T-helper 17 cell (primary cell): Measurements from ENCODE around the gene ANKS1B. TPM values are rescaled to one million over a fixed set of nuclear protein-coding genes. Genes with fewer than 3 reads are reported as not detected.

Source experiments
- ATAC-seq: fragments of 150-1000 bp; cut with Tn5 transposase; 2 replicates; pipeline ENCODE4 v1.10.0; 2021; ENCODE audit warnings: mild to moderate bottlenecking, moderate library complexity
- DNase-seq, 3 donors: peaks; one replicate each; pipeline versions ENCODE4 v3.0.0 to v3.0.0-alpha.2; 2020 to 2021
- H3K9me3 ChIP-seq: one replicate; pipeline ENCODE4 v1.7.0; 2013; ENCODE audit warnings: low read length, mild to moderate bottlenecking; ENCODE audit not compliant: control insufficient read depth, poor library complexity, severe bottlenecking
- H3K27ac Mint-ChIP-seq: one replicate; pipeline ENCODE4 v1.8.0; 2022; ENCODE audit warnings: mild to moderate bottlenecking, moderate library complexity, mixed read lengths
- H3K27me3 Mint-ChIP-seq: one replicate; pipeline ENCODE4 v1.8.0; 2022; ENCODE audit warnings: mixed read lengths
- H3K36me3 Mint-ChIP-seq: one replicate; pipeline ENCODE4 v1.8.0; 2022; ENCODE audit warnings: low read depth, mixed read lengths
- H3K4me1 Mint-ChIP-seq: one replicate; pipeline ENCODE4 v1.8.0; 2022; ENCODE audit warnings: mild to moderate bottlenecking, mixed read lengths
- H3K4me3 Mint-ChIP-seq: one replicate; pipeline ENCODE4 v1.8.0; 2022; ENCODE audit warnings: mild to moderate bottlenecking, moderate library complexity, mixed read lengths
- total RNA-seq, 4 donors: library from RNA in 2 of 4; stranded (reverse) in 2 of 4; gene quantifications; one replicate each; pipeline ENCODE4 v1.2.3 and lab custom pipeline; 2022 to 2026

The ANKS1B gene
- total RNA-seq, 2 donors from 2014 or later: 0.35 to 1.2 TPM

DNA sequence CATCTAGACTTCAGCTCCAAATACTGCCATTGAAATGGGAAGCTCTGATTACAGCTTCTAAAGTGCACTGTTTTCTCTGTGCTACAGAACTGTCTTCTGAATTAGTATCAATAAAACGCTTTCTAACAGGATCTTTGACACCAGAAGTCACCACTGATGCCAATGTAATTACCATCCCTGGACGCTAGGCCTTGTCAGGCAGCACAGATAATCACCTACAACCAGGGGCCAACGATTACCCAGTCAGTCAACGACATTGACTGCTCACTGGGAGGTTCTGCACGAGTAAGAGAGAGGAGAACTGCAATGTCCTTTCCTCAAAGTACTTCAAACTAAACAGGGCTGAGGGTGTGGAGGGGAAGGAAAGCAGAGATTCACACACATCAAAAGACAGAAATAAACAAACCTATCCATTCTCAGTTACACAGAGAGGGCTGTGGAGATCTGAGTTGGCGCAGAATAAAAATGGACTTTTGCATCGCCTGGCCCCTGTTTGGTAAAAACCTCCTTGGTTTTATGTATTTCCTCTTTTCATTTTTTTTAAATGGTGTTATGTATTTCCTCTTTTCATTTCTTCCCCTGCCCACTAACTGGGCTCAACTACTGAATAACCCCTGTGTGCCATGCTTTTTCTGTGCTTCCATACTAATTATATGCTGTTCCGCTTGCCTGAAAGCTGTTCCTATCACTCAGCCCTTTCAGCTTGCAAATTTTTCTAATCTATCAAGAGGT is 847.4 kb downstream of the ANKS1B start:
- H3K4me3 Mint-ChIP-seq: no peak overlapping the region
- no peak for DNase-seq
- H3K9me3 ChIP-seq: no peaks in the 10 kb centered on the region
- no peak overlapping the region for H3K27ac Mint-ChIP-seq
- no peaks in the 10 kb centered on the region for H3K27me3 Mint-ChIP-seq
- no peaks in the 10 kb centered on the region for H3K36me3 Mint-ChIP-seq
- H3K4me1 Mint-ChIP-seq: no peaks in the 10 kb centered on the region
- no peak for ATAC-seq

GRCh38 chr12:99136516-99136915 is 848.2 kb downstream of the ANKS1B start:
- ATAC-seq: no peak
- H3K36me3 Mint-ChIP-seq: no peaks in the 10 kb centered on the region
- H3K27me3 Mint-ChIP-seq: no peaks in the 10 kb centered on the region
- H3K27ac Mint-ChIP-seq: no peak overlapping the region
- no peaks in the 10 kb centered on the region for H3K4me1 Mint-ChIP-seq
- DNase-seq: no peak
- H3K9me3 ChIP-seq: no peaks in the 10 kb centered on the region
- H3K4me3 Mint-ChIP-seq: no peak overlapping the region

DNA sequence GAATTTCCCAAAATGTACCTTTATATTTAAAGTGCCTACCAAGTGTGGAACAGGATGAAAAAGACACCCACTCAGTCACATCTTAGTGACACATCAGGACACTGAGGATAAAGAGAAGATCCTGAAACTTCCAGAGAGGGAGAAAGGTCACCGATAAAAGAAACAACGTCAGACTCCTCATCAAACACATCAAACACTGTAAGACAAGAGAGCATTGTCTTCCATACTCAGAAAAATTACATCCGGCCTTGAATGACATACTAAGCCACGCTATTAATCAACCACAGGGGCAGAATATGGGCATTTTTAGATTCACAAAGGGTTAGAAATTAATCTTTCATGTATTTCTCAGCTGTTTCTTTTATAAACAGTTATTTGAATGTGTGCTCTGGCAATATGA is 849.4 kb downstream of the ANKS1B start:
- DNase-seq (no peak), ATAC-seq (no peak)
- H3K27me3 Mint-ChIP-seq: no peaks in the 10 kb centered on the region
- H3K4me1 Mint-ChIP-seq: no peaks in the 10 kb centered on the region
- H3K4me3 Mint-ChIP-seq: no peak overlapping the region
- H3K9me3 ChIP-seq: no peaks in the 10 kb centered on the region
- H3K27ac Mint-ChIP-seq: no peak overlapping the region
- H3K36me3 Mint-ChIP-seq: no peaks in the 10 kb centered on the region

DNA sequence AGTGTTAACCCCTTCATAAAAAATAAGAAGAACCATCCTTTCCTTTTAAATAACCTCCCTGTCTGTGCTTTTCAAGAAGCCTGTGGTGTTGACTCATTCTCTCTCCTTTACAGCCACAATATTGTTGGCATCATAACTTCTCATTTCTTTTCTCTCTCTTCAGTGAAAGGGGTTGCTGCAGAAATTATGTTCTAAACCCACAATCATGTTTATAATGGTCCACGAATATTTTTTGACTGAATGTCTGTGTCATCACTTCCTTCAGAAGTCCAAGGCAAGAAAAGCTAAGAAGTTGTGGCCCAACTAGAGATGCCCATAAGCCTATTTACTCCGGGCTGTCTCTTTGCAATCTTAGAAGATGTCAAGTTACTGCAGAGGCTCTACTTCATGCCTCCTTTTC is 851.3 kb downstream of the ANKS1B start:
- H3K27me3 Mint-ChIP-seq: no peaks in the 10 kb centered on the region
- H3K9me3 ChIP-seq: no peaks in the 10 kb centered on the region
- H3K4me1 Mint-ChIP-seq: no peaks in the 10 kb centered on the region
- no peaks in the 10 kb centered on the region for H3K36me3 Mint-ChIP-seq
- no peak overlapping the region for H3K4me3 Mint-ChIP-seq
- no peak overlapping the region for H3K27ac Mint-ChIP-seq
- DNase-seq: no peak
- no peak for ATAC-seq

GRCh38 chr12:99131751-99132199 is 853.0 kb downstream of the ANKS1B start:
- H3K4me3 Mint-ChIP-seq: no peak overlapping the region

DNA sequence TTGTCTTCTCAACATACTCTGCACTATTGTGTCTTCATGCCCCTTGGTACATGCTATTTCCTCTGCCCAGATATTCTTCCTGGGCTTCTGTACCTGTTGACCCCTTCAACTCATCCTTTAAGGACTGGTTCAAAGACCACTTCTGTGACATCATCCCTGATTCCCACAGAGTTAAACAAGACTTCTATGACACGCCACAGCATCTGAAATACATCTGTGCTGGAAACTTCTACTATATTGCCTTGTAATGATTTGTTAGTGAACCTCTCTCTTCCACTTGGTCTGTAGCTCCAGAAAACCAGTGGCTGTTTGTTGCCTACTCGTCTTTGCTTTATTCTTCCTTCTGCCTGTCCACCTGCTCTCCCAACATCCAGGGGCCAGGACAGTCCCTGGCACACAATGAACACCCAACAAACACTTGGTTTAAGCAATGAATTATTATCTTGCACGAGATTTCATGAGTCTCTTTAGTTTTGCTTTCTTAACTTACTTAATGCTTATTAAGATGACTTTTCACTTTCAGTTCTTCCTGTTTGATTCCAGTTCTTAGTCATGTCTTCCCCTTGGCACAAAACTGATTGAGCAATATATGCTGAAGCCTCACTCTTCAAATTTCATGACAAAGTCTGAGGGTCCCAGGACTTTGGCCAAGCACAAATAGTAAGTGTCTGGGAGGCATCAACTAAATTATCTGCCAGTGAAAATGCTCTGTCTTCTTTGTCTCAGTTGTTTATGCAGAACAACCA is 853.8 kb downstream of the ANKS1B start:
- DNase-seq: no peak
- Mint-ChIP-seq H3K27me3 (no peaks in the 10 kb centered on the region), H3K4me3 (no peak overlapping the region), H3K27ac (no peak overlapping the region), H3K36me3 (no peaks in the 10 kb centered on the region), H3K4me1 (no peaks in the 10 kb centered on the region)
- no peak for ATAC-seq
- H3K9me3 ChIP-seq: no peaks in the 10 kb centered on the region

More at GRCh38 chr12:99131751-99132199, 853.0 kb downstream of the ANKS1B start:
- no peaks in the 10 kb centered on the region for H3K9me3 ChIP-seq
- Mint-ChIP-seq H3K4me1 (no peaks in the 10 kb centered on the region), H3K27ac (no peak overlapping the region), H3K36me3 (no peaks in the 10 kb centered on the region), H3K27me3 (no peaks in the 10 kb centered on the region)
- no peak for ATAC-seq
- DNase-seq: no peak

GRCh38 chr12:99128246-99128802 is 856.4 kb downstream of the ANKS1B start:
- no peak for ATAC-seq
- H3K4me3 Mint-ChIP-seq: no peak overlapping the region
- no peak for DNase-seq
- no peaks in the 10 kb centered on the region for H3K9me3 ChIP-seq
- H3K36me3 Mint-ChIP-seq: no peaks in the 10 kb centered on the region
- no peaks in the 10 kb centered on the region for H3K4me1 Mint-ChIP-seq
- H3K27me3 Mint-ChIP-seq: no peaks in the 10 kb centered on the region
- no peak overlapping the region for H3K27ac Mint-ChIP-seq

DNA sequence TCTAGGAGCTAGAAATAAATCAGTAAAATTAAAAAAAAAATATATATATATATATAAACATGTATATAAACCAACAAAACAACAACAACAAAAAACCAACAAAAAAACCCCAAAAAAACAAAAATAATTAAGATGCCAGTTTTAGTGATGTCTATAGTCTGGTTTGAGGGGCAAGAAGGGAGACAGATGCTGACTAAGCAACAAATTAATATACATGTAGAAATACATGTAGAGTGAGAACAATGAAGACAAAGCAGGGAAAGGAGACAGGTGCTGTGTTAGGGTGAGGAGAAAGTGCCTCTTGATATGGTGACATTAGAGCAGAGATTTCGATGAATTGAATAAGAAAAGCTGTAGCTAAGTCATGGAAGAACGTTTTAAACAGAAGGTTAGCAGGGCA is 861.8 kb downstream of the ANKS1B start:
- Mint-ChIP-seq H3K27me3 (no peaks in the 10 kb centered on the region), H3K4me1 (no peaks in the 10 kb centered on the region), H3K36me3 (no peaks in the 10 kb centered on the region), H3K27ac (no peak overlapping the region), H3K4me3 (no peak overlapping the region)
- ATAC-seq (no peak), DNase-seq (no peak)
- no peaks in the 10 kb centered on the region for H3K9me3 ChIP-seq

GRCh38 chr12:99122496-99122895 is 862.2 kb downstream of the ANKS1B start:
- no peak overlapping the region for H3K27ac Mint-ChIP-seq

DNA sequence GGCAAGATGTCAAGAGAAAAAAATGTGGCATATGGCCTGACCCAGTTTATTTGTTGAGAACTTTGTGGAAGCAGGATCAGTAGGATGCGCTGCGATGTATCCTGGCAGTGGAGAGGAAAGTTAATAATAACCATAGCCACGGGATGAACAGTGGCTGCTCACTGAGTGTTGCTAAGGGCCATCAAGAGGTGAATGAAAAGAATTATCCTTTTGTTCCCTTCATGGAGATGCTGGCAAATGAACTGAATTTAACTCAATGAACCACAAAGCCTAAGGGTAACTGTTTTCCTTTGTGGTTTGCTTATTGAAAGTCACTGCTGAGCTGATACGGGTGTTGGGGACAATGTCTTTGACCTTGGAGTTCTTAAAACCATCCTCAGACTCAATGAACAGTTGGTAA is 863.2 kb downstream of the ANKS1B start:
- no peak overlapping the region for H3K27ac Mint-ChIP-seq
- DNase-seq (no peak), ATAC-seq (no peak)
- H3K9me3 ChIP-seq: no peaks in the 10 kb centered on the region
- no peaks in the 10 kb centered on the region for H3K27me3 Mint-ChIP-seq
- H3K4me3 Mint-ChIP-seq: no peak overlapping the region
- no peaks in the 10 kb centered on the region for H3K4me1 Mint-ChIP-seq
- no peaks in the 10 kb centered on the region for H3K36me3 Mint-ChIP-seq

More at GRCh38 chr12:99122496-99122895, 862.2 kb downstream of the ANKS1B start:
- H3K9me3 ChIP-seq: no peaks in the 10 kb centered on the region
- H3K4me1 Mint-ChIP-seq: no peaks in the 10 kb centered on the region
- DNase-seq (no peak), ATAC-seq (no peak)
- no peak overlapping the region for H3K4me3 Mint-ChIP-seq
- H3K36me3 Mint-ChIP-seq: no peaks in the 10 kb centered on the region
- H3K27me3 Mint-ChIP-seq: no peaks in the 10 kb centered on the region

DNA sequence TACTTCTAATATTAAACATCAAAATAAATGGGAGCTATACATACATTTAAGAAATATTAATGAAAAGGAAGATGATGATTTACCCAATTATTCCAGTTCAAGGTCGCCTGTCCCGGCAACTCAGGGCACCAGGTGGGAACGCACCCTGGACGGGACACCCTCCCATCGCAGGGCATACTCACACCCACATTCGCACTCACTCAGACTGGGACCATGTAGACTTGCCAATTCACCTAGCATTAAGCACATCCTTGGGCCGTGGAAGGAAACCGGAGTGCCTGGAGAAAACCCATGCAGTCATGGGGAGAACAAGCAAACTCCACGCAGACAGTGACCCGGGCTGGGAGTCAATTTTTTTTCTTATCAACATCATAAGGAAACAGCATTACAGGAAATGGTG is 864.8 kb downstream of the ANKS1B start:
- no peaks in the 10 kb centered on the region for H3K27me3 Mint-ChIP-seq
- H3K4me3 Mint-ChIP-seq: no peak overlapping the region
- H3K4me1 Mint-ChIP-seq: no peaks in the 10 kb centered on the region
- H3K9me3 ChIP-seq: no peaks in the 10 kb centered on the region
- no peaks in the 10 kb centered on the region for H3K36me3 Mint-ChIP-seq
- ATAC-seq (no peak), DNase-seq (no peak)
- H3K27ac Mint-ChIP-seq: no peak overlapping the region

GRCh38 chr12:99119449-99119848 is 865.3 kb downstream of the ANKS1B start:
- Mint-ChIP-seq H3K27me3 (no peaks in the 10 kb centered on the region), H3K4me1 (no peaks in the 10 kb centered on the region), H3K4me3 (no peak overlapping the region), H3K27ac (no peak overlapping the region), H3K36me3 (no peaks in the 10 kb centered on the region)
- ATAC-seq (no peak), DNase-seq (no peak)
- H3K9me3 ChIP-seq: no peaks in the 10 kb centered on the region

- Mint-ChIP-seq H3K4me1 (no peaks in the 10 kb centered on the region), H3K27me3 (no peaks in the 10 kb centered on the region), H3K27ac (no peak overlapping the region), H3K4me3 (no peak overlapping the region), H3K36me3 (no peaks in the 10 kb centered on the region)
- no peaks in the 10 kb centered on the region for H3K9me3 ChIP-seq
- no peak for DNase-seq
- no peak for ATAC-seq
Observed at GRCh38 chr12:99111600-99111999, 873.1 kb downstream of the ANKS1B start.
